Lower leg skin (tissue), 3 donors: ENCODE measurements around the gene GPC3.

Source experiments
- POLR2A ChIP-seq, 2 donors: fragments of 450-650 bp; IDR thresholded peaks; one replicate each; pipeline ENCODE4 v1.6.1; 2016 to 2017; ENCODE audit warnings: antibody characterized with exemption in 2 of 2, mild to moderate bottlenecking in 1 of 2, moderate library complexity in 1 of 2
- TF ChIP-seq, protein P1 (sequence below), 3 donors: fragments of 450-650 bp; IDR thresholded peaks; one replicate each; pipeline ENCODE4 v1.5.1; 2016; ENCODE audit warnings: antibody characterized with exemption in 3 of 3, mild to moderate bottlenecking in 3 of 3, moderate library complexity in 2 of 3

- TF ChIP-seq, protein P1, sequence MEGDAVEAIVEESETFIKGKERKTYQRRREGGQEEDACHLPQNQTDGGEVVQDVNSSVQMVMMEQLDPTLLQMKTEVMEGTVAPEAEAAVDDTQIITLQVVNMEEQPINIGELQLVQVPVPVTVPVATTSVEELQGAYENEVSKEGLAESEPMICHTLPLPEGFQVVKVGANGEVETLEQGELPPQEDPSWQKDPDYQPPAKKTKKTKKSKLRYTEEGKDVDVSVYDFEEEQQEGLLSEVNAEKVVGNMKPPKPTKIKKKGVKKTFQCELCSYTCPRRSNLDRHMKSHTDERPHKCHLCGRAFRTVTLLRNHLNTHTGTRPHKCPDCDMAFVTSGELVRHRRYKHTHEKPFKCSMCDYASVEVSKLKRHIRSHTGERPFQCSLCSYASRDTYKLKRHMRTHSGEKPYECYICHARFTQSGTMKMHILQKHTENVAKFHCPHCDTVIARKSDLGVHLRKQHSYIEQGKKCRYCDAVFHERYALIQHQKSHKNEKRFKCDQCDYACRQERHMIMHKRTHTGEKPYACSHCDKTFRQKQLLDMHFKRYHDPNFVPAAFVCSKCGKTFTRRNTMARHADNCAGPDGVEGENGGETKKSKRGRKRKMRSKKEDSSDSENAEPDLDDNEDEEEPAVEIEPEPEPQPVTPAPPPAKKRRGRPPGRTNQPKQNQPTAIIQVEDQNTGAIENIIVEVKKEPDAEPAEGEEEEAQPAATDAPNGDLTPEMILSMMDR (IDR thresholded peaks at IDR 0.05): no peak
- no peak for TF ChIP-seq POLR2A (IDR thresholded peaks at IDR 0.05)
These were observed 15.2 kb upstream of the GPC3 start for GRCh38 chrX:134000260-134001245.
